Calu3 (cell line): ENCODE results near the gene NBAS. TPM values are rescaled to one million over a fixed set of nuclear protein-coding genes. Genes with fewer than 3 reads are reported as not detected.

Experiments used
- BruUV-seq: library from RNA; stranded (reverse); fragments of 400-500 nt; replicated peaks from 2 replicates; lab custom pipeline; 2021; lab: Mats Ljungman, UMichigan
- CTCF ChIA-PET: fragments of 300-600 bp; sonication (Branson Sonifier 250); formaldehyde crosslinking; loops from one replicate; lab custom pipeline; 2022; ENCODE audit warnings: antibody characterized with exemption; lab: Charles Lee
- DNase-seq: peaks from one replicate; pipeline ENCODE4 v3.0.0; 2022
- H3K27ac Mint-ChIP-seq: one replicate; pipeline ENCODE4 v1.8.0; 2022; ENCODE audit warnings: mixed read lengths; ENCODE audit not compliant: unreplicated experiment
- H3K27me3 Mint-ChIP-seq: one replicate; pipeline ENCODE4 v1.8.0; 2022; ENCODE audit warnings: mixed read lengths; ENCODE audit not compliant: unreplicated experiment
- H3K36me3 Mint-ChIP-seq: one replicate; pipeline ENCODE4 v1.8.0; 2022; ENCODE audit warnings: mild to moderate bottlenecking, moderate library complexity, mixed read lengths; ENCODE audit not compliant: insufficient read depth, unreplicated experiment
- H3K4me1 Mint-ChIP-seq: one replicate; pipeline ENCODE4 v1.8.0; 2022; ENCODE audit warnings: mild to moderate bottlenecking, low read depth, mixed read lengths; ENCODE audit not compliant: unreplicated experiment
- H3K4me3 Mint-ChIP-seq: one replicate; pipeline ENCODE4 v1.8.0; 2022; ENCODE audit warnings: mild to moderate bottlenecking, low read depth, moderate library complexity, mixed read lengths; ENCODE audit not compliant: unreplicated experiment
- H3K9me3 Mint-ChIP-seq: one replicate; pipeline ENCODE4 v1.8.0; 2022; ENCODE audit warnings: low read depth, mixed read lengths; ENCODE audit not compliant: unreplicated experiment
- intact Hi-C: fragments of 100-400 bp; cut with micrococcal nuclease; formaldehyde crosslinking; loops from one replicate; pipeline ENCODE4 v1.10.0; 2022; ENCODE audit not compliant: unreplicated experiment
- total RNA-seq: library from RNA; stranded (reverse); gene quantifications from 2 replicates; pipeline ENCODE4 v1.2.3, GENCODE V29; 2022
- TF ChIP-seq, protein P1 (sequence below): fragments of 200-600 bp; IDR thresholded peaks from one replicate; pipeline ENCODE4 v1.8.0; 2022; ENCODE audit warnings: antibody characterized with exemption; ENCODE audit not compliant: unreplicated experiment

Gene NBAS
- total RNA-seq, 1 experiment from 2014 or later = 30.4 TPM

DNA sequence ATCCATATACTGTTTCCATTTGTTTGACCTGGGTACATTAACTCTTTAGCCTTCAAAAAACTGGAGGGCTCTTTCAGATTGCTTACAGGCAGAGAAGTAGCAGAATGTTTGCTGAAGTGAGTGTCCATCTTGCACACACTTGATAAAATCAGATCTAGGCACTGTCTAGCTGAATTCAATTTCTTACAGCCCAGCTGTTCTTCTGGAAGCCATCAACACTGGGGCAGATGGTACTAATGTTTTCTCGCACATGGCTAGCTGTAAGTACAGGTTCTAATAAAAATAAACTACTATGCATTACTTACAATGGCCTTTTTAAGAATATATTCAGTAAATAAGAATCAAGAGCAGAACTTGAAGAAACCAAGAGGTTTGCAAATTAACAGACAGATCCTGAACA is 175.9 kb downstream of the NBAS start:
- Mint-ChIP-seq H3K27me3 (no peaks in the 10 kb centered on the region), H3K4me3 (no peak overlapping the region), H3K36me3 (no peaks in the 10 kb centered on the region), H3K9me3 (no peaks in the 10 kb centered on the region), H3K4me1 (no peaks in the 10 kb centered on the region), H3K27ac (no peak overlapping the region)
- intact Hi-C loops = loop anchor here (2.0 kb wide), 1 partner anchor 22 kb away; no protein-coding TSS in a partner anchor
- CTCF ChIA-PET = no interaction called here
- TF ChIP-seq, protein P1, sequence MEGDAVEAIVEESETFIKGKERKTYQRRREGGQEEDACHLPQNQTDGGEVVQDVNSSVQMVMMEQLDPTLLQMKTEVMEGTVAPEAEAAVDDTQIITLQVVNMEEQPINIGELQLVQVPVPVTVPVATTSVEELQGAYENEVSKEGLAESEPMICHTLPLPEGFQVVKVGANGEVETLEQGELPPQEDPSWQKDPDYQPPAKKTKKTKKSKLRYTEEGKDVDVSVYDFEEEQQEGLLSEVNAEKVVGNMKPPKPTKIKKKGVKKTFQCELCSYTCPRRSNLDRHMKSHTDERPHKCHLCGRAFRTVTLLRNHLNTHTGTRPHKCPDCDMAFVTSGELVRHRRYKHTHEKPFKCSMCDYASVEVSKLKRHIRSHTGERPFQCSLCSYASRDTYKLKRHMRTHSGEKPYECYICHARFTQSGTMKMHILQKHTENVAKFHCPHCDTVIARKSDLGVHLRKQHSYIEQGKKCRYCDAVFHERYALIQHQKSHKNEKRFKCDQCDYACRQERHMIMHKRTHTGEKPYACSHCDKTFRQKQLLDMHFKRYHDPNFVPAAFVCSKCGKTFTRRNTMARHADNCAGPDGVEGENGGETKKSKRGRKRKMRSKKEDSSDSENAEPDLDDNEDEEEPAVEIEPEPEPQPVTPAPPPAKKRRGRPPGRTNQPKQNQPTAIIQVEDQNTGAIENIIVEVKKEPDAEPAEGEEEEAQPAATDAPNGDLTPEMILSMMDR = no peak
- DNase-seq = no peak
- BruUV-seq = no TSS peak

DNA sequence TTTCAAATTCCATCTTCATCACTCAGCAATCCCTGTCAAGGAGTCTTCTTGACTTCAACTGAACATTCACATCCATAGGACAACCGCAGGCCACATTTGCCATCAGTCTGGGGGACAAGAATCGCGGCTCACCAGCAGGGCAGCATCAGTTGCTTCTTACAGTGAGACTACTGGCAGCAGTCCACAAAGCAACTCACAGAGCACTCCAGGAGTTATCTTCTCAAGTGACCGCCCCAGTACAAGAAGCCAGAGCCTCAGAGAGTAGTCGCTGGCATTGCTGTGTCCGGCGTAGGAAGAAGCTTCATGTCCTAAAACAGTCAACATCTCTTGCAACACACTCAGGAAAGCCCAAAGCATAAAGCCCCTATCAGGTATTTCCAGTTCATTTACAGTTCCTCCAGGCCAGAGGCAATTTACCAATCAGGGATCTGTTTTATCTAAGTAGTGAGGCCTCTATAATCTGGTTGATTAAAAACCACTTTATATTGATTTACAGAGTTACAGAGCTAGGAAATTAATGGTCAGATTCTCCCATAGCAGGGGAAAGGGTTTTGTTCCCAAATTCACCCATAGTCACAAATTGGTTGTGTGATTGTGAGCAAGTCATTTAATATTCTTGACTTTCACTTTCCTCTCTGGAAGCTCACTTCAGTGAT is 177.3 kb downstream of the NBAS start:
- Mint-ChIP-seq H3K4me3 (no peak overlapping the region), H3K36me3 (no peaks in the 10 kb centered on the region), H3K27me3 (no peaks in the 10 kb centered on the region), H3K27ac (no peak overlapping the region), H3K4me1 (no peaks in the 10 kb centered on the region), H3K9me3 (no peaks in the 10 kb centered on the region)
- TF ChIP-seq, protein P1 = no peak
- BruUV-seq = no TSS peak
- no peak for DNase-seq
- intact Hi-C loops = loop anchor here (2.0 kb wide), 1 partner anchor 23 kb away; no protein-coding TSS in a partner anchor
- CTCF ChIA-PET = no interaction called here

DNA sequence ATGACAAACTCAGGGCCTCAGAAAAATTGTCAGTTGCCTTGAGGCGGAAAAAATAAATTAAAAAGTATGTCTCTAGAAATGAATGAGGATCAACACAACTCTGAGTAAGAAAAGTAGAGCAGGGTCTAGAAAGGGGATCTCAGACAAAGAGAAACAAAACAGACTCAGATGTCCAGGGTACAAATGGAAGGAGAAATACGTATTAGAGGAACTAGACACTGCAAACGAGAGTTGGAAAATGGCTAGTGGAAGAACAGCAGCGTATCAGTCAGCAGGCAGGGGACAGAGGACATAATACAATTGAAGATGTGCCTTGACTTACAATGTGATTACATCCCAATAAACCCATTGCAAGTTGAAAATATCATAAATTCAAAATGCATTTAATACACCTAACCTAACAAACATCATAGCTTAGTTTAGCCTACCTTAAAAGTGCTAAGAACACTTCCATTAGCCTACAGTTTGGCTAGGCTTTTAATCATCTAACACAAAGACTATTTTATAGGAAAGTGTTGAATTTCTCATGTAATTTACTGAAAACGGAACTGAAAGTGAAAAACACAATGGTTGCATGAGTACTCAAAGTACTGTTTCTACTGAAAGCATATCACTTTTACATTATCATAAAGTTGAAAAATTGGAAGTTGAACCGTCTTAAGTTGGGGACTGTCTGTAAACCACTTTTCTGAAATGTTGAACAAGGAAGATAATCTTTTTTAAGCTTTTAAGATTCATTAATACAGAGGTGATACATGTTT is 182.8 kb downstream of the NBAS start:
- CTCF ChIA-PET = interaction anchor here (1.1 kb wide), 1 partner anchor 8 kb away, joined by 3 read pairs; no protein-coding TSS in a partner anchor
- BruUV-seq = no TSS peak
- H3K4me1 Mint-ChIP-seq = no peaks in the 10 kb centered on the region
- no peaks in the 10 kb centered on the region for H3K9me3 Mint-ChIP-seq
- TF ChIP-seq, protein P1 = no peak
- no peak overlapping the region for H3K27ac Mint-ChIP-seq
- intact Hi-C loops = no loop called here
- no peak overlapping the region for H3K4me3 Mint-ChIP-seq
- no peak for DNase-seq
- H3K36me3 Mint-ChIP-seq = no peaks in the 10 kb centered on the region
- H3K27me3 Mint-ChIP-seq = no peaks in the 10 kb centered on the region

DNA sequence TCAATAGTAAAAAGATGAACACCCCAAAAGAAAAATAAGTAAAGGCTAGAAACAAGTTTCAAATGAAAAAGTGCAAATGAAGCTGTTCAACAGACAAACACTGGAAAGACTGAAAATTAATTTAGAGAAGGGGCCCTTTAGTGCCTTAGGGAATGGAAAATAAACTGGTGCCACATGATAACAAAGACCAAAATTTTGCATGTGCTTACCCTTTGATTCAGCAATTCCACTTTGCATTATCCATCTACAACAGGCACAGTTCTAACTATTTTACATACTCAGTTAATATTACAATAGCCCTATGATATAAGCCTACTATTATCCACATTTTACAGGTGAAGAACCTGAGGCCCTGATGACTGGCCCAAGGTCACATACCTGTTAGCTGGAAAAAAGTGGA is 183.9 kb downstream of the NBAS start:
- H3K4me3 Mint-ChIP-seq = no peak overlapping the region
- no peaks in the 10 kb centered on the region for H3K4me1 Mint-ChIP-seq
- no peaks in the 10 kb centered on the region for H3K36me3 Mint-ChIP-seq
- no peak for DNase-seq
- no peaks in the 10 kb centered on the region for H3K9me3 Mint-ChIP-seq
- no peak overlapping the region for H3K27ac Mint-ChIP-seq
- BruUV-seq = no TSS peak
- CTCF ChIA-PET = no interaction called here
- no peaks in the 10 kb centered on the region for H3K27me3 Mint-ChIP-seq
- intact Hi-C loops = no loop called here
- TF ChIP-seq, protein P1 = no peak
